Heart right ventricle (tissue), 16 donors: ENCODE data around the gene OOEP. TPM values are rescaled to one million over a fixed set of nuclear protein-coding genes. Genes with fewer than 3 reads are reported as not detected.

Experiments
- ATAC-seq, 8 donors: fragments of 200-7000 bp; cut with Tn5 transposase; one replicate each; pipeline ENCODE4 v1.9.1; 2020; ENCODE audit warnings: mild to moderate bottlenecking in 8 of 8, moderate library complexity in 8 of 8, moderate number of reproducible peaks in 1 of 8
- DNase-seq, 2 donors: peaks; one replicate each; pipeline ENCODE4 v3.0.0-alpha.2; 2020
- H3K27ac ChIP-seq, 10 donors: fragments of 200-600 bp; sonication (generic) in 2 of 10; one replicate each; pipeline versions ENCODE4 v1.5.0 to v1.8.0; 2020 to 2022; ENCODE audit warnings: mild to moderate bottlenecking in 3 of 10
- H3K27me3 ChIP-seq, 7 donors: fragments of 200-600 bp; one replicate each; pipeline ENCODE4 v1.8.0; 2021 to 2022; ENCODE audit warnings: mild to moderate bottlenecking in 2 of 7
- H3K36me3 ChIP-seq, 9 donors: fragments of 200-600 bp; sonication (generic) in 1 of 9; one replicate each; pipeline versions ENCODE4 v1.5.0 to v1.8.0; 2020 to 2022; ENCODE audit warnings: mild to moderate bottlenecking in 2 of 9
- H3K4me1 ChIP-seq, 9 donors: fragments of 200-600 bp; sonication (generic) in 1 of 9; one replicate each; pipeline versions ENCODE4 v1.5.0 to v1.8.0; 2020 to 2022; ENCODE audit warnings: mild to moderate bottlenecking in 4 of 9
- H3K4me3 ChIP-seq, 10 donors: fragments of 200-600 bp; sonication (generic) in 2 of 10; one replicate each; pipeline versions ENCODE4 v1.5.0 to v1.8.0; 2020 to 2022; ENCODE audit warnings: mild to moderate bottlenecking in 7 of 10, moderate library complexity in 2 of 10
- H3K9me3 ChIP-seq, 11 donors: fragments of 200-600 bp in 10 of 11; sonication (generic) in 2 of 11; one replicate each; pipeline versions ENCODE4 v1.5.0 to v1.8.0; 2013 to 2022; ENCODE audit warnings: mild to moderate bottlenecking in 2 of 11, control low read depth in 1 of 11, moderate library complexity in 1 of 11
- CTCF ChIP-seq, 9 donors: fragments of 200-600 bp; sonication (generic) in 2 of 9; IDR thresholded peaks; one replicate each; pipeline versions ENCODE4 v1.5.0 to v1.8.0; 2021 to 2022; ENCODE audit warnings: antibody characterized with exemption in 9 of 9, mild to moderate bottlenecking in 5 of 9, moderate library complexity in 1 of 9
- WGBS, 2 donors: extraction: QIAGEN DNeasy Blood & Tissue Kit; methylation state at CpG; one replicate each; pipeline ENCODE4 v1.1.7; 2013; ENCODE audit warnings: inconsistent platforms in 1 of 2; 5-methylcytosine and 5-hydroxymethylcytosine counted together
- intact Hi-C, 10 donors: fragments of 100-400 bp; cut with DNase I; formaldehyde crosslinking; loops; one replicate each; pipeline versions ENCODE4 v1.11.1 to v1.14.2; 2022
- polyA plus RNA-seq, 2 donors: library from polyadenylated mRNA; stranded (reverse); fragments of 200-250 nt; gene quantifications; one replicate each; pipeline ENCODE4 v1.2.3, GENCODE V29; 2013
- total RNA-seq, 10 donors: library from RNA; stranded (reverse); fragmentation: NEBNext Ultra II Directional in 3 of 10; extraction: Animal tissue kit (Norgen Biotek cat#: 25700) in 3 of 10; gene quantifications; one replicate each; pipeline versions ENCODE4 v1.2.1 to v1.2.4, GENCODE V29; 2021 to 2023
- donor health status: Arrhythmogenic right ventricular cardiomyopathy.
- donor health status: ischemic (EF 13 %, LVEDD 7.1; RV severe dilation, severe dysfunction).
- donor health status: healthy with polysubstance abuse.
- donor health status: DM: no; HTN: yes; CAD: no.
- donor health status: DM: no; HTN: no; CAD: no.
- donor health status: ischemic (EF 25% LVEDD 6.9; RV normal size, moderate dysfunction).
- donor health status: ischemic (EF 25% LVEDD 5.7; RV mildly dilated, moderate dysfunction).
- donor health status: healthy.
- donor health status: DM: yes; HTN: yes; CAD: no.
- donor health status: Ischemic cardiomyopathy.
- donor health status: ischemic (EF 35%, LVEDD 5.7; RV mildly dilated, moderate dysfunction).
- donor health status: nonischemic (EF 11% LVEDD 7.7; RV severe dilation, severe dysfunction).
- donor health status: DM: yes; HTN: yes; CAD: no.
- donor health status: PGD.
- donor health status: ischemic (EF 29% LVEDD 5.4; RV normal size, mild dysfunction).
- donor health status: nonischemic (EF 23%, LVEDD 6.1; RV moderate dilation, normal function).

OOEP gene
- total and polyA plus RNA-seq, 12 donors, result 0.03 TPM; not detected in 11

GRCh38 chr6:73323323-73323722 is 46.4 kb downstream of the OOEP start:
- no peak for TF ChIP-seq CTCF (IDR thresholded peaks at IDR 0.05)
- DNase-seq (no peak), ATAC-seq (no peak)
- H3K27ac ChIP-seq, result no peak overlapping the region
- H3K36me3 ChIP-seq, result no peaks in the 10 kb centered on the region
- 87 to 91% methylated on average over 2 of the region's 2 CpGs for WGBS, 2 donors
- peaks cover 0 to 15% (median 8%) of the 10 kb centered on the region in 7 donors for H3K27me3 ChIP-seq
- no peak overlapping the region for H3K4me3 ChIP-seq
- H3K9me3 ChIP-seq, result peaks cover 0 to 22% (median 8%) of the 10 kb centered on the region in 11 donors
- no peaks in the 10 kb centered on the region for H3K4me1 ChIP-seq
- intact Hi-C loops, result loop anchor here in 4 of 10 donors (10.0 kb wide), 1 partner anchor 909 kb away; no protein-coding TSS in a partner anchor

Other genes with a start within 250 kb of the OOEP start
- gene KHDC1L, start 144.4 kb downstream of the OOEP start, total RNA-seq, result not detected
- gene KHDC1L, start 144.4 kb downstream of the OOEP start, polyA plus RNA-seq, result not detected
- 1 to 10 TPM in 7 of 10 donors, under 1 TPM in 3; 0.57 to 2.8 (median 1.2) TPM for gene KHDC1, start 106.7 kb downstream of the OOEP start, total RNA-seq
- gene KHDC1, start 106.7 kb downstream of the OOEP start, polyA plus RNA-seq, result 1 to 10 TPM in 1 of 2 donors, under 1 TPM in 1; 0.51 to 1.8 TPM
- not detected for gene DPPA5, start 15.6 kb downstream of the OOEP start, total RNA-seq
- gene DPPA5, start 15.6 kb downstream of the OOEP start, polyA plus RNA-seq, result not detected
- not detected for gene KHDC3L, start 7.2 kb downstream of the OOEP start, total RNA-seq
- not detected for gene KHDC3L, start 7.2 kb downstream of the OOEP start, polyA plus RNA-seq
- gene DDX43, start 24.9 kb upstream of the OOEP start, total RNA-seq, result under 1 TPM in 9 of 10 donors, not detected in 1; 0.09 to 0.78 (median 0.26) TPM
- gene DDX43, start 24.9 kb upstream of the OOEP start, polyA plus RNA-seq, result under 1 TPM; 0.12 to 0.37 TPM
- 1 to 10 TPM in 7 of 10 donors, under 1 TPM in 3; 0.62 to 4.1 (median 1.1) TPM for gene CGAS, start 82.4 kb upstream of the OOEP start, total RNA-seq
- gene CGAS, start 82.4 kb upstream of the OOEP start, polyA plus RNA-seq, result 1 to 10 TPM in 1 of 2 donors, under 1 TPM in 1; 0.46 to 1.0 TPM
- 10 to 100 TPM; 22.0 to 34.2 (median 28.2) TPM for gene MTO1, start 91.8 kb upstream of the OOEP start, total RNA-seq
- 10 to 100 TPM; 14.4 to 15.7 TPM for gene MTO1, start 91.8 kb upstream of the OOEP start, polyA plus RNA-seq
- gene EEF1A1, start 151.1 kb upstream of the OOEP start, total RNA-seq, result 1,000 to 10,000 TPM in 9 of 10 donors, 100 to 1,000 TPM in 1; 988 to 2,538 (median 1,481) TPM
- gene EEF1A1, start 151.1 kb upstream of the OOEP start, polyA plus RNA-seq, result 1,000 to 10,000 TPM; 1,651 to 3,224 TPM